K562 (cell line): Measurements from ENCODE around the gene USP10. TPM values are rescaled to one million over a fixed set of nuclear protein-coding genes. Genes with fewer than 3 reads are reported as not detected.

Experiments used
- BRCA1 ChIP-seq, 2 experiments: fragments of 450-650 bp in 1 of 2; sonication (generic) in 1 of 2; formaldehyde crosslinking in 1 of 2; IDR thresholded peaks; 2 replicates each; pipeline versions ENCODE4 v1.5.0 to v1.6.1; 2017 to 2020; ENCODE audit warnings: mild to moderate bottlenecking in 1 of 2, missing genetic modification reagents in 1 of 2
- CEBPZ ChIP-seq: fragments of 150-350 bp; IDR thresholded peaks from 2 replicates; pipeline ENCODE4 v1.6.1; 2014; ENCODE audit warnings: low read depth, mild to moderate bottlenecking, low read length, borderline replicate concordance
- GABPB1 ChIP-seq: sonication (generic); formaldehyde crosslinking; IDR thresholded peaks from 2 replicates; pipeline ENCODE4 v1.8.0; 2022; ENCODE audit warnings: mild to moderate bottlenecking, missing genetic modification reagents
- GABPB2 ChIP-seq: fragments of 250-450 bp; sonication (Bioruptor Pico); conservative IDR thresholded peaks from 2 replicates; pipeline ENCODE4 v1.5.1; 2021; ENCODE audit warnings: mild to moderate bottlenecking
- KAT2B ChIP-seq: IDR thresholded peaks from one replicate; pipeline ENCODE4 v1.6.1; 2012; ENCODE audit warnings: low read depth, mild to moderate bottlenecking, control low read depth, inconsistent platforms, low read length, moderate library complexity
- NCOA1 ChIP-seq: fragments of 450-650 bp; IDR thresholded peaks from 2 replicates; pipeline ENCODE4 v1.6.1; 2016; ENCODE audit warnings: low read depth
- NUFIP1 ChIP-seq: fragments of 450-650 bp; IDR thresholded peaks from 2 replicates; pipeline ENCODE4 v1.6.1; 2018; ENCODE audit not compliant: partially characterized antibody
- PHB2 ChIP-seq: fragments of 450-650 bp; IDR thresholded peaks from 2 replicates; pipeline ENCODE4 v1.6.1; 2017; ENCODE audit warnings: low read depth
- RAD51 ChIP-seq: fragments of 450-650 bp; IDR thresholded peaks from 2 replicates; pipeline ENCODE4 v1.7.1; 2016; ENCODE audit warnings: low read depth, mild to moderate bottlenecking, borderline replicate concordance
- SRF ChIP-seq, 2 experiments: fragments of 250-450, 450-650 bp in 1 of 2; sonication (Bioruptor Pico) in 1 of 2; sonication (generic) in 1 of 2; formaldehyde crosslinking; IDR thresholded peaks; 2 replicates each; pipeline versions ENCODE4 v1.5.0 to v1.5.1; 2020 to 2022; ENCODE audit warnings: mild to moderate bottlenecking in 1 of 2, missing genetic modification reagents in 1 of 2
- STAG1 ChIP-seq: sonication (generic); formaldehyde crosslinking; IDR thresholded peaks from 2 replicates; pipeline ENCODE4 v1.5.0; 2020; ENCODE audit warnings: missing genetic modification reagents, borderline replicate concordance
- XRCC5 ChIP-seq: fragments of 200-400 bp; formaldehyde crosslinking; IDR thresholded peaks from 2 replicates; pipeline ENCODE4 v1.6.1; 2017; ENCODE audit warnings: low read depth, mild to moderate bottlenecking, low read length
- YBX1 ChIP-seq: fragments of 450-650 bp; IDR thresholded peaks from 2 replicates; pipeline ENCODE4 v1.7.1; 2016; ENCODE audit warnings: mild to moderate bottlenecking
- ZBTB1 ChIP-seq: sonication (generic); formaldehyde crosslinking; IDR thresholded peaks from 2 replicates; pipeline ENCODE4 v1.8.1; 2023; ENCODE audit warnings: missing genetic modification reagents, low read depth, mild to moderate bottlenecking, borderline replicate concordance
- ZFP36 ChIP-seq: fragments of 150-350 bp; IDR thresholded peaks from 2 replicates; pipeline ENCODE4 v1.6.1; 2018; ENCODE audit warnings: low read length, low read depth; ENCODE audit not compliant: partially characterized antibody
- ZNF212 ChIP-seq: fragments of 450-650 bp; formaldehyde crosslinking; IDR thresholded peaks from 2 replicates; pipeline ENCODE4 v1.4.0; 2020; ENCODE audit warnings: mild to moderate bottlenecking
- ZNF512 ChIP-seq: IDR thresholded peaks from 2 replicates; pipeline ENCODE4 v1.6.1; 2016; ENCODE audit warnings: missing genetic modification characterization, missing compliant biosample characterization
- polyA plus RNA-seq, 8 experiments: library from polyadenylated mRNA; depleted of rRNA in 4 of 8; stranded (reverse) in 5 of 8; unstranded in 3 of 8; fragments of >200 nt; fragmentation: Nextera tagmentation in 2 of 8; fragmentation: Illumina TruSeq in 1 of 8; extraction: Ambion mirVana in 2 of 8; extraction: Trizol in 1 of 8; gene quantifications; 2 replicates each; pipeline versions ENCODE4 v1.2.1 to v1.2.3, GENCODE V29; 2011 to 2014; ENCODE audit warnings: inconsistent platforms in 1 of 8, missing spikeins in 1 of 8
- total RNA-seq, 7 experiments: library from RNA; depleted of rRNA in 6 of 7; stranded (reverse); fragments of >200 nt in 6 of 7; fragmentation: Illumina TruSeq in 2 of 7; extraction: Trizol in 2 of 7; gene quantifications; 2 replicates each; pipeline versions ENCODE4 v1.2.1 to v1.2.3, GENCODE V29; 2011 to 2021; ENCODE audit warnings: low replicate concordance in 1 of 7
- TF ChIP-seq, protein P1 (sequence below): fragments of 250-450 bp; sonication (Bioruptor Pico); IDR thresholded peaks from 2 replicates; pipeline ENCODE4 v1.8.0; 2022; ENCODE audit warnings: moderate library complexity, mild to moderate bottlenecking, inconsistent platforms
- TF ChIP-seq, protein P2 (sequence below): fragments of 250-450 bp; sonication (Bioruptor Pico); IDR thresholded peaks from 2 replicates; pipeline ENCODE4 v1.5.0; 2020; ENCODE audit warnings: mild to moderate bottlenecking, borderline replicate concordance

USP10 gene
- total and polyA plus RNA-seq, 9 of the 15 experiments (the other 6 are each of a cell fraction or from before 2014, with no cell fraction given) = 61.7 to 197 (median 116) TPM

DNA sequence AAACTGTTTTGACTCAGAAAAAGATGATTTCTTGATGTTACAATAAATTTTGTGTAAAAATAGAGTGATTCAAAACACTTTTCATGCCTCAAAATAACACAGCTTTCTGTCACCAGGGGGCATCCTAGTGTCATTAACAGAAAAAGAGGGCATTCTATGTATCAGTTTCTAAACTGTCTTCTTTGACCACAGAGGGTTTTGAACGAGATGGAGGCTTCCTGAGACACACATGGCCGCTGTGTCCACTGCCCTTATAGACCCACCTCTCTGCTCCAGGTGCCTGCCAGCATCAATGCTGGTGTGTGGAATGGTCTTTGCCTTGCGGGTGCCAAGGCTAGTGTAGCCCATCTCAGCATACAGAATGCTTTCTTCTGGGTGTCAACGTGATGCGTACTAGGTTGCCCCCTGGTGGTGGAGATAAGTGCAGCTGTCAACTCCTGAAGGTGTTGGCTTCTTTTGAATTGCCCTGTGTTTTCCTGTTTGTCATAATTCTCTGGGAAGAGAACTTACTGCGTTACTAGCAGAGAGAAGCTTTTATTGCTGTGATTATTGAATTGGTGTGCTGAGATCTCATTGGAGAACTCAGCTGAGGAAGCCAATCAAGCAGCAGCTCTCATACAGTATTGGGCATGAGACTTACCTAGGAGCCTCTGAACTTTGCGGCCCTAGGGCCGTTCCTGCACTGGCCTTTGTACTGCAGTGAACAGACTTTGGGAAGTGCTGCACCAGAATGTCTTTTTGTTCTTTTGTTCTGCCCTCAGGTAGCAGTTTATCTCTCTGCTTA lies 38.6 kb downstream of the USP10 start (continued):
- TF ChIP-seq NUFIP1 = no peak
- no peak for TF ChIP-seq ZNF212 (CRISPR knock-in tag)
- no peak for TF ChIP-seq YBX1
- TF ChIP-seq, protein P1, sequence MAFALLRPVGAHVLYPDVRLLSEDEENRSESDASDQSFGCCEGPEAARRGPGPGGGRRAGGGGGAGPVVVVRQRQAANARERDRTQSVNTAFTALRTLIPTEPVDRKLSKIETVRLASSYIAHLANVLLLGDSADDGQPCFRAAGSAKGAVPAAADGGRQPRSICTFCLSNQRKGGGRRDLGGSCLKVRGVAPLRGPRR (CRISPR knock-in tag) = no peak
- peak; percentile 90 for TF ChIP-seq XRCC5
- no peak for TF ChIP-seq SRF (CRISPR knock-in tag; IDR thresholded peaks at IDR 0.05)
- no peak for TF ChIP-seq KAT2B
- TF ChIP-seq, protein P2, sequence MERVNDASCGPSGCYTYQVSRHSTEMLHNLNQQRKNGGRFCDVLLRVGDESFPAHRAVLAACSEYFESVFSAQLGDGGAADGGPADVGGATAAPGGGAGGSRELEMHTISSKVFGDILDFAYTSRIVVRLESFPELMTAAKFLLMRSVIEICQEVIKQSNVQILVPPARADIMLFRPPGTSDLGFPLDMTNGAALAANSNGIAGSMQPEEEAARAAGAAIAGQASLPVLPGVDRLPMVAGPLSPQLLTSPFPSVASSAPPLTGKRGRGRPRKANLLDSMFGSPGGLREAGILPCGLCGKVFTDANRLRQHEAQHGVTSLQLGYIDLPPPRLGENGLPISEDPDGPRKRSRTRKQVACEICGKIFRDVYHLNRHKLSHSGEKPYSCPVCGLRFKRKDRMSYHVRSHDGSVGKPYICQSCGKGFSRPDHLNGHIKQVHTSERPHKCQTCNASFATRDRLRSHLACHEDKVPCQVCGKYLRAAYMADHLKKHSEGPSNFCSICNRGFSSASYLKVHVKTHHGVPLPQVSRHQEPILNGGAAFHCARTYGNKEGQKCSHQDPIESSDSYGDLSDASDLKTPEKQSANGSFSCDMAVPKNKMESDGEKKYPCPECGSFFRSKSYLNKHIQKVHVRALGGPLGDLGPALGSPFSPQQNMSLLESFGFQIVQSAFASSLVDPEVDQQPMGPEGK = no peak
- TF ChIP-seq ZFP36 = no peak
- no peak for TF ChIP-seq PHB2
- no peak for TF ChIP-seq GABPB2 (CRISPR knock-in tag)
- TF ChIP-seq GABPB1 = 0 out of 2 replicates have a peak, but pooled peaks have one; percentile 48
- TF ChIP-seq BRCA1 (IDR thresholded peaks at IDR 0.05) = no peak
- no peak for TF ChIP-seq BRCA1 (CRISPR knock-in tag; IDR thresholded peaks at IDR 0.05)
- TF ChIP-seq RAD51 = no peak
- TF ChIP-seq NCOA1 = no peak
- no peak for TF ChIP-seq CEBPZ
- TF ChIP-seq ZNF512 (tag) = no peak
- TF ChIP-seq ZBTB1 (CRISPR knock-in tag) = 0 out of 2 replicates have a peak, but pooled peaks have one; percentile 43
- no peak for TF ChIP-seq STAG1 (CRISPR knock-in tag)
